HL-60/S4 (cell line): ENCODE measurements around the gene PEAK1.

ENCODE experiments used
- in situ Hi-C: fragments of 300-500 bp; cut with MboI; formaldehyde crosslinking; loops from 2 replicates; pipeline ENCODE4 v1.14.3; 2022; ENCODE audit warnings: low sequenced_read_pairs

The PEAK1 gene

GRCh38 chr15:77143616-77144015, 276.3 kb downstream of the PEAK1 start:
- in situ Hi-C loops: no loop called here

- in situ Hi-C loops: no loop called here
Measured at GRCh38 chr15:77143191-77143590, 276.7 kb downstream of the PEAK1 start.

- in situ Hi-C loops: no loop called here
Measured at GRCh38 chr15:77140220-77140619, 279.7 kb downstream of the PEAK1 start.

- in situ Hi-C loops: no loop called here
Measured at GRCh38 chr15:77139312-77139711, 280.6 kb downstream of the PEAK1 start.

- in situ Hi-C loops: no loop called here
Measured at GRCh38 chr15:77138167-77138522, 281.8 kb downstream of the PEAK1 start.

GRCh38 chr15:77135181-77135580, 284.7 kb downstream of the PEAK1 start:
- in situ Hi-C loops: no loop called here

GRCh38 chr15:77130315-77130930, 289.5 kb downstream of the PEAK1 start:
- in situ Hi-C loops: no loop called here

- in situ Hi-C loops: no loop called here
Measured at GRCh38 chr15:77127626-77128025, 292.3 kb downstream of the PEAK1 start.

GRCh38 chr15:77126529-77127326, 293.2 kb downstream of the PEAK1 start:
- in situ Hi-C loops: no loop called here

- in situ Hi-C loops: no loop called here
Measured at GRCh38 chr15:77123854-77124253, 296.1 kb downstream of the PEAK1 start.

- in situ Hi-C loops: no loop called here
Measured at GRCh38 chr15:77122576-77122975, 297.3 kb downstream of the PEAK1 start.

- in situ Hi-C loops: no loop called here
Measured at GRCh38 chr15:77121599-77121998, 298.3 kb downstream of the PEAK1 start.

- in situ Hi-C loops: no loop called here
Measured at GRCh38 chr15:77120576-77120975, 299.3 kb downstream of the PEAK1 start.

GRCh38 chr15:77119446-77119845, 300.5 kb downstream of the PEAK1 start:
- in situ Hi-C loops: loop anchor here (10.0 kb wide), 1 partner anchor 375 kb away; no protein-coding TSS in a partner anchor

GRCh38 chr15:77118882-77119321, 301.0 kb downstream of the PEAK1 start:
- in situ Hi-C loops: loop anchor here (10.0 kb wide), 1 partner anchor 376 kb away; no protein-coding TSS in a partner anchor

- in situ Hi-C loops: loop anchor here (10.0 kb wide), 1 partner anchor 380 kb away; no protein-coding TSS in a partner anchor
Measured at GRCh38 chr15:77115179-77115578, 304.7 kb downstream of the PEAK1 start.

- in situ Hi-C loops: loop anchor here (10.0 kb wide), 1 partner anchor 382 kb away; no protein-coding TSS in a partner anchor
Measured at GRCh38 chr15:77112838-77113504, 306.9 kb downstream of the PEAK1 start.

GRCh38 chr15:77111789-77112188, 308.1 kb downstream of the PEAK1 start:
- in situ Hi-C loops: loop anchor here (10.0 kb wide), 1 partner anchor 383 kb away; no protein-coding TSS in a partner anchor

- in situ Hi-C loops: no loop called here
Measured at GRCh38 chr15:77107531-77108355, 312.2 kb downstream of the PEAK1 start.

- in situ Hi-C loops: no loop called here
Measured at GRCh38 chr15:77107068-77107467, 312.8 kb downstream of the PEAK1 start.

- in situ Hi-C loops: no loop called here
Measured at GRCh38 chr15:77104155-77104554, 315.7 kb downstream of the PEAK1 start.
